ENCODE measurements around the gene PRKCE.

PRKCE gene

DNA sequence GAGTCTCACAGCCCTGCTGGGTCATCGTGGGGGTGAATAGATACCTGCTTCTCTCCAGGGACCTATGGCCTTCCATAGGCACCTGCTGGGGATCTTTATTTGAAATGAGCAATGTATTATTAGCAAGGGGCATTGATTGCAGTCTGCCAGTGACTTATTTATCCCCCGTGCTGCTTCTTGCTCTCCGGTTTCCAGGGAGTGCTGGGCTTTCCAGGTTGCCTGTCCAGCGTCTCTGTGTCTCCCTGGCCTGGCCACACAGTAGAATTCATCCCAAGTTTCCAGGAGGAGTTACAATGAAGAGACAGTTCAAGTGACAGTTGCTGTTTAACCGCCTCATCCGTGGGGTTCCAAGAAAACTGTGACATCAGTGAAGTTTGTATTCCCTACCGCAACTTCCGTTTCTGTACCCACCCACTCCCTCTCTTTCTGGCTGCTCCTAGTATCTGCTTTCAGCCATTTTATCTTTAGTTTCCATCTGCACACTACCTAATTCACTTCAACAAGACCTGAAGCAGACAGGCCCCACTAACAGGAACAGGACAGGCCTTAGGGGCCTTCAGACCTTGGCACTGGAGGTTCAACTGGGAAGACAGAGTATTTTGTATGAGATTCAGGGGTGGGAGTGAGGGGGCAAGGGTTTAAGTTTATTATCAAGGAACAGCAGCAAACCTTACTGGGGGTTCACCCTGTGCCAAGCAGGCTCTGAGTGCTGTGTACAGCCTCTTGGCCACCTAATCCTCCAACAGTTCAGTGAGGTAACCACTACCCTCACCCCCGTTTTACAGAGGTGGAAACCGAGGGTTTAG lies 134.8 kb downstream of the PRKCE start:
- no peak for DNase-seq

GRCh38 chr2:45786836-45787357 lies 135.4 kb downstream of the PRKCE start:
- DNase-seq = no peak

GRCh38 chr2:45788401-45788800 lies 136.9 kb downstream of the PRKCE start:
- no peak for DNase-seq

DNA sequence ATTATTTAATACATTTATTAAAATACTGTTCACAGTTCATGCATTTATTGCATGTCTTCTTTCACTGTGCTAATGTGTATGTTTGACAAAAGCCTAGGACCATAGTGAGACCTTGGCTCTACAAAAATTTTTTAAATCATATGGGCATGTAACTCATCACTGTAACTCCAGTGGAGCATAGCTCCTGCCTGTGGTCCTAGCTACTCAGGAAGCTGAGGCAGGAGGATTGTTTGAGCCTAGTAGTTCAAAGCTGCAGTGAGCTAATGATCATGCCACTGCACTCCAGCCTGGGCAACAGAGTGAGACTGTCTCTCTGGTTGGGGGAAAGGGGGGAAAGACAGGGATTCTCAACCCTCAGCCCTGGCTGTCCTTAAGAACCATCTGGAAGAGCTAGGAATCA lies 137.8 kb downstream of the PRKCE start:
- DNase-seq = no peak

DNA sequence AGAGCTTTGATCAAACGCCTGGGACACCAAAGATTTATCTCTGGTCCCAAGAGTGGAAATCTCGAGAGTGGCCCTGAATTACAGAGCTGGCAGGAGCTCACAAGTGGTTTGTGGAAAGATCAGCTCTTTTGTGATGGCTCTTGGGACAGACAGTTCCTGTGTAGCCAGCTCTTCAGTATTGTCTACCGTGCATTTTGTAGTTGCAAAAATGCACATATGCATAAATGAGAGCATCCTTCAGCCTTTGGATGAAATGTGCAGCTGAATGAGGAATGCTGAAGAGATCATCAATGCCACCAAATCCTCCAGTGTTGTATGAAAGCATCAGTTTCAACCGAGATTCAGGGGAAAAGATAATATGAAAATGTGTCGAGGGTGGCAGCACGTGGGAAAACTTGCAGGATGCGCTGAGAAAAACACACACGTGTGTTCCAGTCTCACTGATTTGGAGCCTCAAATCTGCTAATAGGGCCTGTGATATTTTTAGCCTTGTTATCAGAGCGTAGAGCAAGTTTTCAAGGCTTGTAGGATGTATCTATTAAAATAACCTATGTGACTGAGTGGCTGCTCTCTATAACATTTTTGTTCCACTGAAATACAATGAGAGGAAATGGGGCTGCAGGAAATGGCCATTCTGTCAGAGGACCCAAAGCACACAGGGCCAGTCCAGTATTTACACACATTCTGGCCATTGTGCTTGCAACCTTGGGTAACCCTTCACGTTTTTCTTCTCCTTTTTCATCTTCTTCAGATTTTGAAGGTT lies 138.7 kb downstream of the PRKCE start:
- DNase-seq = no peak

GRCh38 chr2:45793305-45793962 lies 142.0 kb downstream of the PRKCE start:
- DNase-seq = no peak

- DNase-seq = no peak
These were observed 142.7 kb downstream of the PRKCE start for GRCh38 chr2:45794134-45794617.

- DNase-seq = no peak
These were observed 145.0 kb downstream of the PRKCE start for GRCh38 chr2:45796500-45796899.

DNA sequence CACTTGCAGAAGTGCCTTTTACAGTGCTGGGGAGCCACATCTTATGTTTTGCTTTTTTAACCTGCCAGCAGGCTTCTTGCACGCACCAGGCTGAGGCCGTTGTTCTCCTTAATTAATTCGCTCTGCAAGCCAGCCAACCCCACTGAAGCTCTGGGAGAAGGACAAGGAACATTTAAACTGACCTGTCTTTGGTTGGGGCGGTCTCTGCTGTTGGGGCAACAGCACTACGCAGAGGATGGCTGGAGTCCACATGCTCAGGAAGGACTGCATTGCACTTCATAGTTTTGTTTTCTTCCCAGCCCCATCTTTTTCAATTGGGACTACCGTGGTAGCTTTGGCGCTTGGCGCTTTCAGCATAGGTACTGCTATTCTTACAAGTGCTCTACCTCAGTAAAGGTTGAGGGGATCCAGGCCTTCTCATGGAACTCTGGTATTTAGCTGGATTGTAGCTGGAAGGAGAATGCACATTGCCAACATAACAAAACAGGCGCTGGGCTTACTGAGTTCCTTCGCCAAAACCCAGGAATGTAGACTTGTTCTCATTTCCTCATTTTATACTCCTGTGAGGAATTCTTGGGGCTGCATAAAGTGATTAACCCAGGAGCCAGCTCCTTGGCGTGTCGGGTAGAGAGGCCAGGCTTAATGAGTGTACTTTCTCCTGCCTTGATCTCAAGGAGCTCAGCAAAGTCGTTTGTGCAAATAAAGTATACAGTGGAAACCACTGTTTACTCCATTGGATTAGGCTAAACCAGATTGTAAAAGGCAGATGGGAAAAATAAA lies 146.2 kb downstream of the PRKCE start:
- DNase-seq = no peak

DNA sequence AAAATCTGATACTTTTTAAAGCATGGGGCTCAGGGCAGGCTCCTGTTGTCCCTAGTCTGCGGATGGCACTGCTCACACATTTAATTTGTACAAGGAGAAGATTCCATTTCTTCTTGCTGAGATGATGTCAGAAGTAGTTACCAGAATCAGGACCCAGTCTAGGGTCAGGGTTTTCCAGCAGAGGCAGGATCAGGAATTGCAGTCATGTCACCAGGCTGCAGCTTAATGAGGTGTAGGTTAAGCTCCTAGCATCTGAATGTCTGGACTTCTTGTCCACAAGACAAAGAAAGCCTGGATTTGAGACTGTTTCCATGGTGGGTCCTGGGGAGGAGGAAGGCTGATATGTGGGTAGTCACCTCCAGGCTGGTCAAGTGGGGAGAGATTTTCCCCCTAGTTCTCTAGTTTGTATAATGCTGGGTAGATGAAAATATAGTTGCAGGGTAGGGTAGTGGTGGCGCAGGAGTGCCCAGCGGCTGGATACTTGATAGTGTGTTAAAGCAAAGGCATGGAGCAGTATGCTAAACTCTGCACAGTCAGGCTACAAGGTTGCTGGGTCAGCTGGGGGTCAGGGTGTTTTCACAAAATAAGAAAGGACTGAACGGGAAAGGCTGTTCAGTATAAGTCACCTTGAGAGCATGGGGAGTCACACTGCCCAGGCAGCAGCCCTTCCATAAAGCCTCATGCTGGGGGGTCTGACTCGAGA lies 148.4 kb downstream of the PRKCE start:
- no peak for DNase-seq

DNA sequence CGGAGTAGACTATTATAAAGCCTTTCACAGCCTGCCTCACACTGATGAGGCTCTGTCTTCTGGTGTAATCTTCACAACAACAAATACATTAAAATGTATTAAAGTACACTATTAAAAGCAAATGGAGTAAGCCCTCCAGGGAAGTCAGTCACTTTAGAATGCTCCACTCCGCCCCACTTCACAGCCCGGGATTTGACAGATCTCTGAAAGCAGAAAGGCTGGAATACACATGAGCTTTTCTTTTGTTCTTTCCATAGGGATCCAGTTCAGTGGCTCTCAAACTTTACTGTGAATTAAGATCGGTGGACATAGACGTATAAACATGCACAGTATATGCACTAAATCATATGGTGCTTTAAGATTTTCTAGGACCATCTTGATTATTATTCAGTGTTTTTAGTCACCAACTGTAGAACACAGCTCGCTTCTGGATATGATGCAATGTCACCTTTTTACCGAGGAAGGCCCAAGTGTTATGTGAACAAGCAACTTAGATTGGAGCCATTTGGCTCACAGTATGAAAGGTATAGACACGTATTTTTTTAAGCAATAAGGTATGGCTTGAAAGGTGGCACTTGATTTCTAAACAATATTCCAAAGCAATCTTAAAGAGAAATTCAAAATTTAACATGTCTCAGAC lies 151.1 kb downstream of the PRKCE start:
- no peak for DNase-seq

- no peak for DNase-seq
These were observed 153.7 kb downstream of the PRKCE start for GRCh38 chr2:45804987-45805755.

DNA sequence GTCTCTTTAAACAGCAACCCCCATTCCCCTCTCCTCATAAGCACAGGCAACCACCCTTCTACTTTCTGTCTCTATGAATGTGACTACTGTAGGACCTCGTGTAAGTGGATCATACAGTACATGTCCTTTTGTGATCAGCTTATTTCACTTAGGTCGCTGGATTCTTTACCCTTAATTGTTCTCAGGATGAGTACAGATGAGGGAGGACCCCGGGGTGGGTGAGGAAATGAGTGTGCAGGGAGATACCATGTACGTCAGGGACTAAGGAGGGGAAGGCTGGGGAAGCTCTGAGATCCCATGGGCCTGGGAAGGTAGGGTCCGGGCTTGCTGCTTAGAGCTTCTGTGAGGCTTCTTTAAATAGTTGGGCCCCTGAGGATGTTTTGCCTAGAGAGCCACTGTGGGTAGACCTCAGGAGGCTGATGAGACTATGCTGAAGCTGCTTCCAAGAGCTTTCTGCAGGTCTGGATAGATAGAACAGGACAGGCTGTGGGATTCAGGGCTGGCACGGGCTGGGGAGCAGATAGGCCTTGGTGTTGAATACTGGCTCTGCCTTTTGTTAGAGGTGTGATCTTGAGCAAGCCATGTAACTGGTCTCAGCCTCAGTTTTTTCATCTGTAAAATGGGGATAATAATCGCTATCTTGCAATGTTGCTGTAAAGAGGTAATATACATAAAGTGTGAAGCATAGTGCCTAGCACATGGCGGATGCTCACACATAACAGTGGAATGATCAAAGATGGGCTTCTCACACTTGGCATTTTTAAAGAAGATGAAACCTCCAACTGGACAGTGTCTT lies 155.3 kb downstream of the PRKCE start:
- DNase-seq = no peak

- no peak for DNase-seq
These were observed 156.9 kb downstream of the PRKCE start for GRCh38 chr2:45808294-45808800.

DNA sequence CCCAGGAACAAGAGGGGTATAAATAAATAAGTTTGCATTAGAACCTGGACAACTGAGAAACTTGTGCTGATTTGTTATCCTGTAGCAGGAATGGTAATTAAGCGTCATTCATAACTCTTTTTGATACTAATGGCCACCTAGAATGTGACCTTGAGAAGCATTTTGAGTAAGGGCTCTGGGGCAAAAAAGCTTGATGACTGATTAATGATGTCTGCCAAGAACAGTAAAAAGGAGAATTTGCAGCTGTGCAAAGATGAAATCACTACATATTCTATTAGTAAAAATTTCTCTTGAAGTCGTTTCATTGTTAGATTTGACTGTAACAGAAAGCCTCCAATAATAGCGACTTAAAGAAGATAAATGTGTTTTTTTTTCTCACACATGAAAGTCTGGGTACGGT lies 157.7 kb downstream of the PRKCE start:
- DNase-seq = no peak

- DNase-seq = no peak
These were observed 160.6 kb downstream of the PRKCE start for GRCh38 chr2:45812011-45812500.

DNA sequence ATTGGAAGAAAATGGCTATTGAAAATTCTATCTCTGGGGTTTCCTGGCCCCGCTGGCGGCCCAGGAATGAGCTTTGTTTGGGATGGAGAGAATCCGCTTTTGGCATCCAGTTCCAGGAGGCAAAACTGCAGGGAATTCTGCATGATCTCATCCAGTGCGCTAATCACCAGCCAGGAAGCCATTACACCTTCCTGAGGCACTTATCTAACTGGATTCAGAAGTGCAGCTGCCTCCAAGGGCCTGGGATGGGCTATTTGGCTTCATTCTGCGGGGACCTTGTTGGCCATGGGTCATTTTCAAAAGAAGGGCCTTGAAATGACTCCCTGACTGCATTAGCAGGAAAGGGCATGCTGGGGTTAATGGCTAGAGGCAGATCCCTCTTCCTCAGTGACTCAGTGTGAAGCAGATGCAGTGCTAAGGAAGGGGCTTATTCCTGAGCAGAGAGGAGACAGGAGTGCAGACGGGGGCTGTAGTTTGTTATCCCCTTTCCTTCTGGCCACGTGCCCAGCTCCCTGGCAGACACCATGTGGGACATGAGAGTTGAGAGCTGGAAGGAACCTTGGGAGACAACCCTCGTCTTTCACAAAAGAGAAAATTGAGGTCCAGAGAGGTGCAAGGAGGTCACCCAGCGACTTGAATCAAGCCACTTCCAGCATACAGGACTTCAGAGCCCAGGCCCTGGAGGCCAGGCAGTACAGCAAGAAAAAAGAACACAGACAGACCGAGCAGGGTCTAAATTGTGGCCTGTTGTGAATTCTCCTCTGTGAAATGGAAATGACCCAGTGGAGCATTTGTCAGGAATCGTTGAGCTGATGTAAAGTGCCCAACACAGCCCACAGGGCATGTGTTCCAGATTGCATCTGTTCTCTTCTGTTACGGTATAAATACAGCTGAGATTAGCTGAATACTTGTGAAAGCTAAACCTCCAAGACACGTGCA lies 161.8 kb downstream of the PRKCE start:
- DNase-seq = no peak

DNA sequence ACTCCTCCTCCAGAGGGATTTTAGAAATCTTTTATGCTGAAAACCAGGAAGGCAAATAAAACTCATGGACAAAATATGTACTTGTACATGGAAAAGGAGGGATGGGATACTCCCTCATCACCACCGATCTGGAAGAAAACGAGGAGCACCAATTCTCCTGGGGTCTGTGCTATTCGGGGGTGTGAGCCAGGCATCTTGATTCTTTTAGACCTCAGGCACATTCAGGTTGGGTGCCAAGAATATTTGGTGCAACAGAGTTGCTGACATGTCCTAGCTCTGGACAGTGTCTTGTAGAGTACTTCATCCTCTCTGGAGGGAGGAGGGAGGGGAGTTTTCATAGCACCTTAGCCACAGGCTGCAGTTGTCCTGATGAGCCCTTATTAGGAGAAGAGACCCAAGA lies 163.0 kb downstream of the PRKCE start:
- no peak for DNase-seq
